A172 (cell line): Measurements from ENCODE around the gene PTPA. TPM values are rescaled to one million over a fixed set of nuclear protein-coding genes. Genes with fewer than 3 reads are reported as not detected.
A peak's percentile ranks its signal among the peaks of the same experiment; 100 is the strongest.

Source experiments
- DNase-seq: peaks from one replicate; pipeline ENCODE4 v3.0.0-alpha.2; 2015; ENCODE audit warnings: low spot score
- total RNA-seq: library from RNA; depleted of rRNA; stranded (reverse); fragments of >200 nt; shearing (Covaris generic); gene quantifications from 2 replicates; pipeline ENCODE4 v1.2.3, GENCODE V29; 2014

Gene PTPA
- total RNA-seq, 1 experiment from 2014 or later, result 150 TPM

DNA sequence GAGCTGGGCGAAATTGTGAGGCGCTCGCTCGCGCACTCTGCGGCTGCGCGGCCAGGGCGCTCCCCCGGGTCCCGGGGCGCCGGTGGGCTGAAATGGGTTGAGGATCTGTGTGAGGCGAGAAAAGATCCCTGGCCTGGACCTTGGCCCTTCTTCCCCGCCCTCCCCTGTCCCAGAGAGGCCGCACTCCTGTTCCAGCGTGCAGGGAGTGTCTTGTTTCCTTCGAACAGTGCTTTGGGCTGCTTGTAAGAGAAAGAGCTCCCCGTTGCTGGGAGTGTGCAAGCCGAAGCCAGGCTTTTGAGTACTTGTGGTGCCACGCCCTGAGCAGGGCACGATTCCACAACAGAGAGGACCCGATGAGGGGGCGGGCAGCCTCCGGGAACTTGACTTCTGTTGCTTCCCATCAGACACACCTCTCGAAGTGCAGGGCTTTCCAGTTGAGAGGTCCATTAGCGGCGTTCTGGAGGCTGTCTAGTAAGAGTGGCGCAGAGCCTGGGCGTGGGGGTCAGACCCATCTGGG is 29.8 kb upstream of the PTPA start:
- no peak for DNase-seq

DNA sequence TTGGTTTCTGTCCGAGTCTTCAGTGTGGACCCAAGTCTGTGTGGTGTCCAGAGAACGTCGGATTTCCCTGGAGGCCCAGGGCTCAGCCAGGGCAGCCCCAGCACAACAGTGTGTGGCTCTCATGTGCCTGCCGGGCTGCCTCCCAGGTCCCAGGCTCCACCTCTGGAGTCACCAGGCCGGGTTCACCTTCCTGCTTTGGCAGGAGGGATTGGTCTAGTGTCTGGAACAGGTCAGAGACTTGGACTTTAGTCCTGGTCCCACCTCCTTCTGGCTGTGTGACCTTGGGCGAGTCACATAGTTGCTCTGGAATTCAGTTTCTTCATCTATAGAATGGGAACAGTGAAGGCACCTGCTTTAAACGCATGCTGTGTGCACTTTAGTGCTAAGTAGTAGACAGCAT is 27.1 kb upstream of the PTPA start:
- no peak for DNase-seq

- DNase-seq, result no peak
Observed at GRCh38 chr9:129089246-129089645, 22.0 kb upstream of the PTPA start.

DNA sequence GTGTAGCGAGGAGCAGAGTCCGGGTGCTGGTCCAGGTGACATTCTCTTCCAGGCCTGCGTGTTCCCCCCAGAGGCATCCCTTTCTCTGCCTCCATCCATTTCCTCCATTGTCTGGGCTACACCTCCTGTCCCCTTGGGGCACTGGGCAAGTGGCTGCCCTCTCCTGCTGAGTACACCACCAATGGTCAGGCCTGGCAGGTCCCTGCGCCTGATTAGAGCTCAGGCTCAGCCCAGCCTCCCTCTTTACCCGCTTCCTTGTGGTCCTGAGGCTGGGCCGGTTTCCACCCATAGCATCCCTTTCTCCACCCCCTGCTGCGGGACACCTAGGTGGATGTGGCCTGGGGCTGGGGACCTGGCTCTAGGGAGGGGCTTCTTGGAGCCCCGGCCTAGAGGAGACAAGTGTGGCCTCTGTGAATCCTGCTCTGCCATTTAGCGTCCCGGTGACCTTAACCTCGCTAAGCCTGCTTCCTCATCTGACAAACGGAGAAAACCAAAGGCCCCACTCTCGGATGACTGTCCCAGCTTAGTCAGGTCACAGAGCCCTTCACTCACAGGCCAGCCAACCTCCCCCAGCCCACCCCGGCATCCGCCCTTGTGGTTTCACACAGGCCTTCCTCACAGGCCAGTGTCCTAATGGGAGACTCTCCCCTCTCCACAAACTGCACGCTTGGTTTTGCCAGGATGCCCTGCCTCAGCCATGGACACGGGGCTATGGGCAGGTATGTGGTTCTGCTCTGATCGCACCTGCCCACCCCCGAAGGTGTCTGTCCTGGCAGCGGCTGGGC is 17.4 kb upstream of the PTPA start:
- no peak for DNase-seq

DNA sequence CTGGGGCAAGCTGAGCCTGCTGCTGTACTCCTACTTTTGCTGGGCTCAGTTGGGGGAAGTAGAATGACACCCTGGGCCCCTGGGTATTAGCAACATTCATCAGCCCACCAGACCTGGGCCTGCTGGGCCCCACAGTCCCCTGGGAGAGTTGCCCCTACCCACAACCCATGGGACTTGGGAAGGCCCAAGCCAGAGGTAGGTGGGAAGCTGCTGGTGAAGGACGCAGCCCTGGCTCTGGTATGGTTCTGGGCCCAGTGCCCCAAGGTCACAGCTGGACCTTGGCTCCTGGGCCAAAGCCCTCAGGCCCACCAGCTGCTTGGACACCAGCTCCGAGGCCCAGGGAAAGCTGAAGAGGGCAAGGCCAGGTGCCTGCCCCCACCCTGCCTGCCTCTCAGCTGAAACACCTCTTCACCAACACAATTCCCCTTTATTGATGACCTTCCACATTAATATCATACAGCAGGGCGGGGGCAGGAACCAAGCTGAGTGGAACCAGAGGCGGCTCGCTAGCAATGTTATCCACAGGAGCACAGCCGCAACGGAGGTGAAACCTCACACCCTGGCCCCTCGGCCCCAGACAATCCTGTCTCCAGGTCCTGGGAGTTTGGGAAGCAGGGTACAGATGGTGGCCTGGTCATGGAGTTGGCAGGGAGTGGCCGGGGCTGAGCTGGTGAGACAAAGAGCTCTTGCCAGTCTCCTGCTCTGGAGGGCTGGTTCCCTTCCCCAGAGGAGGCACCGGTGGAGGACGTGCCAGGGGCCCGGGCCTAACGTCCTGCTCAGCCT is 16.6 kb upstream of the PTPA start:
- DNase-seq, result no peak

DNA sequence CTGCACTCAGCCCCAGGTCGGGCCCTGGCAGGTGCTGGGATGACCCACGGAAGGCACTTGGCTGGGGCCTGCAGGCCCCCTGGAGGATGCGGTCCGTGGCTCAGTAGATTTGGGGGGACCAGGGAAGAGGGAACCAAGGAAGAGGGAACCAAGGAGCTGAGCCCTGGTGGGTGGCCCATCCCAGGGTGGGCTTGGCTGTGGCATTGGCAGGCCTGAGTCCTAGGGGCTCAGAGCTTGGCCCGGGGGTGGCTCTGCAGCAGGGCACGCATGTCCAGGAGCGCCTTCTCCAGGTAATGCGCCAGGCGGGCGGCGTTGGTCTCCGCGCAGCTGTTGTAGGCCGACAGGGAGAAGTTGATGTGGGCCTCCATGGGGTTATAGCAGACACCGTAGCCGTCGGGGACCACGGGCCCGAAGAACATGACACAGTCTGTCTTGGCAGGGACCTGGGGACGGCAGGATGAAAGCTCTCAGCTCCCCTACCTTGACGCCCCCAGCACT is 16.0 kb upstream of the PTPA start:
- DNase-seq, result no peak

GRCh38 chr9:129095908-129096307 is 15.3 kb upstream of the PTPA start:
- DNase-seq, result no peak

DNA sequence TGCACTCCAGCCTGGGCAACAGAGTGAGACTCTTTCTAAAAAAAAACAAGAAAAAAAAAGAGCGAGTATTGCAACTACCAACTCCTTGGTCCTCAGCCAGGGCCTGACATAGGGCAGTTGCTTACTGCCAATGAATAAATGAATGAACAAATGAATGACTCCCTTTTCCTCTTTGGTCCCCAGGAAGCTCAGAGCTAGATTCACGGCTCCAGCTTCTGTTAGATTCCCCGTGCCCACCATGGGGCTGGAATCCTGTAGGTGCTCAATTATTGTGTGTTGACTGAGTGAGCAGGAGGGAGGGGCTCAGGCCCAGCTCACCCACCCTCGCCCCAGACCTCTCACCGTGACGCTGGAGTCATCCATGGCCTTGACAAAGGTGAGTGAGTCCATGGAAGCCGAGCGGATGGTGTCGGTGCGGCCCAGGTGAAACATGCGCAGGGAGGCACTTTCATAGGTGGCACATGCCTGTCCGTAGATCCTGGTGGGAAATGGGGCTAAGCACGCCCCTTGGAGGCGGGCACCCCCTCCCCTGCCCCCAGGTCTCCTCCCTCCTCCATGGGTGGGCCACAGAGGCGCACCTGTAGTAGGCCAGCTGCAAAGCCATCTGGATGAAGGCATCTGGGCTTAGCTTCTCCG is 13.4 kb upstream of the PTPA start:
- no peak for DNase-seq

- no peak for DNase-seq
Observed at GRCh38 chr9:129098328-129098727, 12.9 kb upstream of the PTPA start.

DNA sequence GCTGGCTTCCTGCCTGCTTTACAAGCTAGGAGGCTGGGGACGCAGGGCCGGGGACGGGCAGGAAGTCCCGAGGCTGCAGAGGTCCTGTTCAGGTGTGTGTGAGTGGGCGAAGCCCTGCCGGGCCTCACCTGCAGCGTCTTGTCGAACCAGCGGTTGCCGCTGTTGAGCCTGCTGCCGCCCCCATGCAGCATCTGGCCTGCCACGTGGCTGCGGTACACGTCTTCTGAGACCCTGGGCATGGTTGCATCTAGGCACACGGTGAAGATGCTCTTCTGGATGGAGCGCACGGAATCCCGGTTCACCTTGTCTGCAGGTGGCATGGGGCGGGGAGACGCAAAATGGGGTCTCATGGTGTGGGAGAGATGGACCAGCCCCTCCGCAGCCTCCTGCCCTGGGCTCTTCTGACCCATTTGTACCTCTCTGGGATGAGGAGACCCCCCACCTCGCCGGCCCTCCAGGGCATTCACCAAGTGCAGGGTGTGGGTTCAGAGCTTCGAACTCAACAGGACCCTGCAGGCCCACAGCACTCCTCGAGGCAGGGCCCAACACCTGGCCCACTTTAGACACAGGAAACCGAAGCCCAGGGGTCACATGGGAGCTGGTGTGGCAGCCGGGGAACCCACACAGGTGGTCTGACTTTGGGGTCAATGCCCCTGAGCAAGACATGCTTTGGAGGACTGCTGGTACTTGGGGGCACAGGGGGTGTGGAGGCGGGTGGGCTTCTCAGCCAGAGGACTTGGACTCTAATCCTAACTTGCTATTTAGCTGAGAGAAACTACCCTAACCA is 10.6 kb upstream of the PTPA start:
- no peak for DNase-seq

DNA sequence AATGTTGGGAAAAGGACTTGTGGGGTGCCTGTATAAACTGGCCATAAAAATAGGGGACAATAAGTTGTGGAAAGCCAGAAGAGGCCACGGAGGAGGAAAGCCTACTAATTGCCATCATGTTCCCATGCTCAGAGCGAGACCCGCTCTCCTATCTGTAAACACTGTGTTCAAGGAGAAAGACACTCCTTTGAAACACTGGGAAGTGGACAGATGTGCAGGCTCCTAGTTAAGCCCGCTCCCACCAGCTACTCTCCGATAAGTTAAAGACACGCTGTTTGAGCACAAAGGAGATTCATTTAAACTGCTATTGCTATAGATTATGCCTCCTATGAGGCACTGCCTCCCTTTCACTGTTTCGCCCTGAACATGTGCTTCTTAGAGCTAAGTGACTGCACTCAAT is 9.9 kb upstream of the PTPA start:
- no peak for DNase-seq

- no peak for DNase-seq
Observed at GRCh38 chr9:129102095-129102525, 9.1 kb upstream of the PTPA start.

DNA sequence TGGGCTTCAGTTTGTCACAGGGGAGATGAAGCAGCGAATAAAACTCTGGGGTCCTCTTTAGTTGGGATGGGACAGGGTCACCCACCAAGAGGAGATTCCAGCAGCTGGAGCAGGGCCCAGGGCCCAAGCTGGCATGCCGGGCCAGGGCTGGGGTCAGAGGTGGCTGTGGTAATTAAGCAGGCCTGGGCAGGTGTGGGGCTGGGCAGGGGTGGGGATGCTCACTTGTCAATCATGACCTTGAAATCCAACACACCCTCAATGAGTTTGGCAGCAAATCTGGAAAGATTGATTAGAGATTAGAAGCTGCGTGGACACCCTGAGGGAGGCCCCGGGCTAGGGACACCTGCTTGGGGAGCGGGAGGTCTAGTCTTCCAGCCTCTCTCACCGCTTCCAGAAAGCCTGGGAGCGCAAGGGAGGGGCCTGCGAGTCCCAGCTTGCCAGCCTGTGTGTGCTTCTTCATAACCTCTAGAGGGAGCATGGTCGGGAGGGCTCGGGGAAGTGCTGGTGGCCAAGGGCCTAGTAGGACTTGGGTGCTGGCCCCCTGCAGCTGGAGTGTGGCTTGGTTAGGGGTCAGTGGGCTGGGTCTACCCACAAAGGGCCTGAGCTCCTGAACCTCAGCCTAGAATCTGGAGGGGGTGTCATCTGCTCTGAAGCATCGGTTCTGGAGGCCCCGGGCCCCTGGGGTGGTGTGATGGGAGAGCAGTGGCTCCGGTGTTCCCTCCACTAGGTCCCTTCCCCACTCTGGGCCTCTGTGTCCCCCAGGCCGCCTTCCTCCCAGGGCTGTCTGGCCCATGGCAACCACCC is 8.2 kb upstream of the PTPA start:
- peak; percentile 47 for DNase-seq

GRCh38 chr9:129103595-129103965 is 7.6 kb upstream of the PTPA start:
- no peak for DNase-seq

- DNase-seq, result no peak
Observed at GRCh38 chr9:129104051-129104450, 7.2 kb upstream of the PTPA start.

DNA sequence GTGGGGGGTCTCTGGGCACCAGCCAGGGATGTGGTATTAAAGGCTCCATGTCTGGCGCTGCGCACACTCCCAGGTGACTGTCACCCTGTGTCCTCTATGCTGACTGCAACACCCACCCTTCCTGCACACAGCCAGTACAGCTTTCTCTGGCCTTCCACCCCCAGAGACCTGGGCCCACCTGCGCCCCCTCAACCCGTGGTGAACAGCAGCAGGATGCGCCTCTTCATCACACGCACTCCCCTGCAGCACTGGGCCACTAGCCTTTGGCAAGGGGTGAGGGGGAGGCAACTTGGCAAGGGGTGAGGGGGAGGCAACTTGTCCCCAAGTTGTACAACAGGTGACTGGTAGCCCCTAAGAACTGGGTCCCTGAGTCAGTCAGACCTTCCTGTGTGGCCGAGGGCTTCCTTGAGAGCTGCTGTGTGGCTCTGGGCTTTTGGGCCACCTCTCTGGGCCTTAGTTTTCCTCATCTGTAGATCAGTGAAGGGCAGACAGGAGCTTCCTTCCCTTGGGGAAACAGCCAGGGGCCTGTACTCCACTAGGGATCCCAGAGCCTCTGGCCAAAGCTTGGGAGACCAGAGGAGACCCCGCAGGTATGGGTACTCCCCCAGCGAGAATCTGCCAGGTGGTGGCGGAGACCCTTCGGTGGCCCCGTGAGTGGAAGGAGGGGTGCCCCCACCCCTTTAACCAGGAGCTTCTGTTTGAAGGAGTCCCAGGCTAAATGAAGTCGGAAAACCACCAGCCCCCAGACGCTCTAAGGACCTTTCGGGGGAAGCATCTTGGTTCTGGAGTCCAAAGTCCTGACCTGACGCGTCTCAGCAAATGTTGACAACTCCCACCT is 5.1 kb upstream of the PTPA start:
- DNase-seq, result no peak

GRCh38 chr9:129107651-129108050 is 3.6 kb upstream of the PTPA start:
- no peak for DNase-seq

- no peak for DNase-seq
Observed at GRCh38 chr9:129108083-129108804, 3.0 kb upstream of the PTPA start.
